Neural cell (in vitro differentiated cells): ENCODE data around the gene SOCS2.

Experiments used
- EP300 ChIP-seq: fragments of 450-650 bp; conservative IDR thresholded peaks from 2 replicates; pipeline ENCODE4 v1.6.1; 2014; ENCODE audit warnings: antibody characterized with exemption, mild to moderate bottlenecking, moderate library complexity; ENCODE audit not compliant: poor library complexity, severe bottlenecking
- EZH2 ChIP-seq: fragments of 200-600, 300-800 bp; shearing (Covaris generic), sonication (generic); IDR thresholded peaks from 2 replicates; pipeline ENCODE4 v1.6.1; 2014; ENCODE audit warnings: antibody characterized with exemption, low read length, borderline replicate concordance, mild to moderate bottlenecking; ENCODE audit not compliant: insufficient read depth, poor library complexity, severe bottlenecking
- SMC3 ChIP-seq: fragments of 450-650 bp; conservative IDR thresholded peaks from 2 replicates; pipeline ENCODE4 v1.6.1; 2014; ENCODE audit warnings: antibody characterized with exemption, mild to moderate bottlenecking, moderate library complexity; ENCODE audit not compliant: poor library complexity
- TAF1 ChIP-seq: IDR thresholded peaks from 2 replicates; pipeline ENCODE4 v1.6.1; 2012; ENCODE audit warnings: low read depth
- TF ChIP-seq, protein P1 (sequence below): fragments of 450-650 bp; IDR thresholded peaks from 2 replicates; pipeline ENCODE4 v1.5.1; 2014; ENCODE audit warnings: antibody characterized with exemption, mild to moderate bottlenecking, moderate library complexity; ENCODE audit not compliant: poor library complexity, severe bottlenecking

DNA sequence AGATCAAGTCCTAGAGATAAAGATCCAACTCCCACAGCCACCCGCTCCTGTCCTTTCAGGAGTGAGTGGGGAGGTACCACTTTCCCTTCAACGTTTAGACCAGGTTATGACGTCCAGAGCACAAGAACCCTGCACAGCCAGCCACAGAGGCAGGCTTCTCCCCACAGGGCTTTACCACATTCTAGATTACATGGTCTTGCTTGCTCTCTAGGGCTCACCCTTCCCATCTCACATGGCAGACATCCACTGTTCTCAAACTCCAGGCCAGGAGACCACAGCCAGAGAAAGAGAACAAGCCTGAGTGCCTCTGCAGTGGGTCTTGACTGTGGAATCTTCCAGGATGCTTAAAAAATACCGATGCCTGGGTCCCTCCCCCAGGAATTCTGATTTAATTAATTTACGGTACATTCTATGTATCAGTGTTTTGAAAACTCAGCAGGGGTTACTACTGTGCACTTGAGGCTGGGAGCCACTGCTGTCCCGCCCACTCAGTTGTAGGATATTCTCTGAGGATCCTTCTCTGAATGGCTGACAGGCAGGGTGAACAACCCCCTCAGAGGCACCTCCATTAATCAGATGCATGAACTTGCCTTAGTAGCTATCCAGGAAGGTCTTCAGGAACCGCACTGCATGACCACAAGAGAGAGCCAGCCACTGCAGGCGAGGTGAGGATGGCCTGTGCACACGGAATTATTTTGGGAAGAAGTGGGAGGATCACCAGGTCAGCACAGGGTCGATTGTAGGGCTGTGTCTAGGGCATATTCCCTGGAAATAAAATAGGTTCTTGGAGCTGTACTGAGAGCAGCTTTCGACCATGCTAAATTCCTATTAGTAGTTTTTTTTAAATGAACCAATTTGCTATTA is 21.5 kb upstream of the SOCS2 start:
- TF ChIP-seq SMC3 = no peak
- TF ChIP-seq, protein P1, sequence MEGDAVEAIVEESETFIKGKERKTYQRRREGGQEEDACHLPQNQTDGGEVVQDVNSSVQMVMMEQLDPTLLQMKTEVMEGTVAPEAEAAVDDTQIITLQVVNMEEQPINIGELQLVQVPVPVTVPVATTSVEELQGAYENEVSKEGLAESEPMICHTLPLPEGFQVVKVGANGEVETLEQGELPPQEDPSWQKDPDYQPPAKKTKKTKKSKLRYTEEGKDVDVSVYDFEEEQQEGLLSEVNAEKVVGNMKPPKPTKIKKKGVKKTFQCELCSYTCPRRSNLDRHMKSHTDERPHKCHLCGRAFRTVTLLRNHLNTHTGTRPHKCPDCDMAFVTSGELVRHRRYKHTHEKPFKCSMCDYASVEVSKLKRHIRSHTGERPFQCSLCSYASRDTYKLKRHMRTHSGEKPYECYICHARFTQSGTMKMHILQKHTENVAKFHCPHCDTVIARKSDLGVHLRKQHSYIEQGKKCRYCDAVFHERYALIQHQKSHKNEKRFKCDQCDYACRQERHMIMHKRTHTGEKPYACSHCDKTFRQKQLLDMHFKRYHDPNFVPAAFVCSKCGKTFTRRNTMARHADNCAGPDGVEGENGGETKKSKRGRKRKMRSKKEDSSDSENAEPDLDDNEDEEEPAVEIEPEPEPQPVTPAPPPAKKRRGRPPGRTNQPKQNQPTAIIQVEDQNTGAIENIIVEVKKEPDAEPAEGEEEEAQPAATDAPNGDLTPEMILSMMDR = no peak
- no peak for TF ChIP-seq EZH2
- TF ChIP-seq EP300 = no peak
- no peak for TF ChIP-seq TAF1
